IMR-90 (cell line): Measurements from ENCODE around the gene RBM23. TPM values are rescaled to one million over a fixed set of nuclear protein-coding genes. Genes with fewer than 3 reads are reported as not detected.

ENCODE experiments used
- ATAC-seq: fragments of 200-7000 bp; cut with Tn5 transposase; 2 replicates; pipeline ENCODE4 v1.9.1; 2020; ENCODE audit warnings: low read depth, mild to moderate bottlenecking, moderate library complexity
- BruUV-seq: library from RNA; stranded (reverse); fragments of 400-500 nt; replicated peaks from 2 replicates; lab custom pipeline; 2021; lab: Mats Ljungman, UMichigan
- CTCF ChIA-PET: fragments of 300-600 bp; formaldehyde crosslinking; extraction: SDS; loops from one replicate; lab custom pipeline; 2021; ENCODE audit warnings: antibody characterized with exemption; lab: Yijun Ruan, JAX
- POLR2A ChIA-PET: fragments of 300-600 bp; sonication (Branson Sonifier 250); formaldehyde crosslinking; loops from one replicate; lab custom pipeline; 2022; ENCODE audit warnings: antibody characterized with exemption; ENCODE audit not compliant: unreplicated experiment; lab: Charles Lee
- DNase-seq: peaks from one replicate; pipeline ENCODE4 v3.0.0; 2013
- H2AFZ ChIP-seq: replicated peaks from 2 replicates; pipeline ENCODE3; 2013; ENCODE audit warnings: low read length, mild to moderate bottlenecking; ENCODE audit not compliant: poor library complexity
- H2AK5ac ChIP-seq: 2 replicates; pipeline ENCODE4 v1.6.1; 2013; ENCODE audit warnings: low read depth, low read length, inconsistent platforms
- H2AK9ac ChIP-seq: replicated peaks from 2 replicates; pipeline ENCODE3; 2013; ENCODE audit warnings: mild to moderate bottlenecking, low read depth, low read length, moderate library complexity; ENCODE audit not compliant: poor library complexity
- H2BK120ac ChIP-seq: 2 replicates; pipeline ENCODE4 v1.6.1; 2013; ENCODE audit warnings: low read depth, low read length, inconsistent platforms
- H2BK15ac ChIP-seq: 3 replicates; pipeline ENCODE4 v1.6.1; 2013; ENCODE audit warnings: low read depth, low read length, inconsistent platforms
- H2BK20ac ChIP-seq: 2 replicates; pipeline ENCODE4 v1.6.1; 2013; ENCODE audit warnings: low read depth, mild to moderate bottlenecking, inconsistent platforms, low read length, moderate library complexity
- H2BK5ac ChIP-seq: 2 replicates; pipeline ENCODE4 v1.6.1; 2013; ENCODE audit warnings: mild to moderate bottlenecking, low read depth, low read length, inconsistent platforms; ENCODE audit not compliant: poor library complexity, severe bottlenecking
- H3K14ac ChIP-seq: replicated peaks from 2 replicates; pipeline ENCODE4 v1.6.1; 2013; ENCODE audit warnings: low read depth, low read length, inconsistent platforms
- H3K18ac ChIP-seq: 2 replicates; pipeline ENCODE4 v1.6.1; 2013; ENCODE audit warnings: low read depth, low read length, control low read depth
- H3K23ac ChIP-seq: 2 replicates; pipeline ENCODE4 v1.6.1; 2013; ENCODE audit warnings: low read depth, low read length, inconsistent platforms
- H3K27ac ChIP-seq: 2 replicates; pipeline ENCODE4 v1.5.1; 2013; ENCODE audit warnings: mild to moderate bottlenecking, control low read depth, low read length; ENCODE audit not compliant: insufficient read depth
- H3K27me3 ChIP-seq: 2 replicates; pipeline ENCODE4 v1.6.1; 2013; ENCODE audit warnings: low read length; ENCODE audit not compliant: control insufficient read depth, insufficient read depth
- H3K36me3 ChIP-seq: 2 replicates; pipeline ENCODE4 v1.6.1; 2013; ENCODE audit warnings: low read length, mixed read lengths; ENCODE audit not compliant: control insufficient read depth, insufficient read depth
- H3K4ac ChIP-seq: 2 replicates; pipeline ENCODE4 v1.6.1; 2013; ENCODE audit warnings: low read depth, low read length, inconsistent platforms
- H3K4me1 ChIP-seq: 2 replicates; pipeline ENCODE4 v1.6.1; 2013; ENCODE audit warnings: low read length, mixed read lengths; ENCODE audit not compliant: control insufficient read depth, insufficient read depth
- H3K4me2 ChIP-seq: 2 replicates; pipeline ENCODE4 v1.6.1; 2013; ENCODE audit warnings: low read depth, mild to moderate bottlenecking, control low read depth, low read length, moderate library complexity
- H3K4me3 ChIP-seq: 2 replicates; pipeline ENCODE4 v1.5.1; 2013; ENCODE audit warnings: low read depth, mild to moderate bottlenecking, control low read depth, low read length, moderate library complexity; ENCODE audit not compliant: insufficient read depth
- H3K56ac ChIP-seq: 2 replicates; pipeline ENCODE4 v1.6.1; 2013; ENCODE audit warnings: low read length, inconsistent platforms; ENCODE audit not compliant: insufficient read depth; ENCODE audit errors: extremely low read depth
- H3K79me1 ChIP-seq, 2 experiments: 2 replicates each; pipeline ENCODE4 v1.6.1; 2013; ENCODE audit warnings: low read length in 2 of 2, inconsistent platforms in 1 of 2, low read depth in 1 of 2
- H3K9ac ChIP-seq: 2 replicates; pipeline ENCODE4 v1.6.1; 2013; ENCODE audit warnings: low read depth, low read length, control low read depth
- H3K9me1 ChIP-seq: 2 replicates; pipeline ENCODE4 v1.6.1; 2013; ENCODE audit warnings: low read length, inconsistent platforms; ENCODE audit not compliant: insufficient read depth
- H3K9me3 ChIP-seq: 2 replicates; pipeline ENCODE4 v1.6.1; 2013; ENCODE audit warnings: low read length; ENCODE audit not compliant: control insufficient read depth, insufficient read depth
- H4K20me1 ChIP-seq: 2 replicates; pipeline ENCODE4 v1.6.1; 2013; ENCODE audit warnings: low read length, inconsistent platforms; ENCODE audit not compliant: insufficient read depth
- H4K5ac ChIP-seq: 2 replicates; pipeline ENCODE4 v1.6.1; 2013; ENCODE audit warnings: mild to moderate bottlenecking, low read depth, low read length, control low read depth
- H4K8ac ChIP-seq, 2 experiments: 2 replicates each; pipeline ENCODE4 v1.6.1; 2013; ENCODE audit warnings: low read depth in 2 of 2, low read length in 2 of 2, control low read depth in 1 of 2, inconsistent platforms in 1 of 2
- H4K91ac ChIP-seq: 2 replicates; pipeline ENCODE4 v1.6.1; 2013; ENCODE audit warnings: low read depth, low read length, inconsistent platforms; ENCODE audit not compliant: insufficient read depth
- BHLHE40 ChIP-seq: fragments of 150-350 bp; IDR thresholded peaks from 2 replicates; pipeline ENCODE4 v1.6.1; 2016; ENCODE audit warnings: mild to moderate bottlenecking, low read depth, low read length
- CEBPB ChIP-seq: IDR thresholded peaks from 2 replicates; pipeline ENCODE4 v1.6.1; 2012; ENCODE audit warnings: low read depth, low read length, improper control_type of control experiment
- CHD1 ChIP-seq: IDR thresholded peaks from 2 replicates; pipeline ENCODE4 v1.6.1; 2012; ENCODE audit warnings: low read depth, low read length, improper control_type of control experiment
- CTCF ChIP-seq: conservative IDR thresholded peaks from 2 replicates; pipeline ENCODE4 v1.5.1; 2012; ENCODE audit warnings: mild to moderate bottlenecking, low read depth, low read length, improper control_type of control experiment
- NFE2L2 ChIP-seq: fragments of 150-350 bp; IDR thresholded peaks from 2 replicates; pipeline ENCODE4 v1.6.1; 2016; ENCODE audit warnings: low read depth, mild to moderate bottlenecking, low read length
- POLR2A ChIP-seq: IDR thresholded peaks from 2 replicates; pipeline ENCODE4 v1.6.1; 2012; ENCODE audit warnings: mild to moderate bottlenecking, low read depth, low read length
- RAD21 ChIP-seq: IDR thresholded peaks from 2 replicates; pipeline ENCODE4 v1.6.1; 2012; ENCODE audit warnings: low read length, improper control_type of control experiment
- RCOR1 ChIP-seq: IDR thresholded peaks from 2 replicates; pipeline ENCODE4 v1.6.1; 2012; ENCODE audit warnings: mild to moderate bottlenecking, low read length, improper control_type of control experiment; ENCODE audit not compliant: insufficient replicate concordance
- RFX5 ChIP-seq: IDR thresholded peaks from 2 replicates; pipeline ENCODE4 v1.8.0; 2012; ENCODE audit warnings: low read depth, mild to moderate bottlenecking, low read length, moderate library complexity
- SMC3 ChIP-seq: fragments of 150-350 bp; IDR thresholded peaks from 2 replicates; pipeline ENCODE4 v1.6.1; 2016; ENCODE audit warnings: low read depth, mild to moderate bottlenecking, antibody characterized with exemption, low read length, moderate library complexity
- USF2 ChIP-seq: fragments of 150-350 bp; IDR thresholded peaks from 2 replicates; pipeline ENCODE4 v1.6.1; 2017; ENCODE audit warnings: mild to moderate bottlenecking, antibody characterized with exemption, low read length, low read depth
- WGBS, 2 experiments: methylation state at CpG; one replicate each; pipeline versions ENCODE4 v1.1.5 to v1.1.7; 2013; ENCODE audit warnings: missing lambda C conversion rate in 2 of 2; ENCODE audit not compliant: insufficient read length in 1 of 2; ENCODE audit errors: extremely low coverage in 2 of 2; 5-methylcytosine and 5-hydroxymethylcytosine counted together
- dilution Hi-C: fragments of 300-500 bp; cut with HindIII; formaldehyde crosslinking; loops from one replicate; pipeline ENCODE4 v1.14.3; 2018; ENCODE audit warnings: low sequenced_read_pairs; ENCODE audit not compliant: unreplicated experiment
- in situ Hi-C: fragments of 300-500 bp; cut with MboI; formaldehyde crosslinking; loops from 3 replicates; pipeline ENCODE4 v1.14.3; 2019; ENCODE audit warnings: low sequenced_read_pairs, inconsistent platforms, mixed read lengths
- intact Hi-C: fragments of 100-400 bp; cut with micrococcal nuclease; formaldehyde crosslinking; loops from 2 replicates; pipeline ENCODE4 v1.10.0; 2022
- polyA plus RNA-seq, 3 experiments: library from polyadenylated mRNA; depleted of rRNA; stranded (reverse); fragments of >200 nt; gene quantifications; 2 replicates each; pipeline ENCODE4 v1.2.3, GENCODE V29; 2012; ENCODE audit warnings: low replicate concordance in 1 of 3
- total RNA-seq: library from RNA; depleted of rRNA; stranded (reverse); fragments of >200 nt; gene quantifications from 2 replicates; pipeline ENCODE4 v1.2.3, GENCODE V29; 2012
- TF ChIP-seq, protein P1 (sequence below): fragments of 150-350 bp; IDR thresholded peaks from 2 replicates; pipeline ENCODE4 v1.6.1; 2016; ENCODE audit warnings: low read depth, mild to moderate bottlenecking, low read length, moderate library complexity, borderline replicate concordance

RBM23 gene
- total and polyA plus RNA-seq, 2 of the 4 experiments (the other 2 are of a cell fraction): 44.7 to 375 TPM

GRCh38 chr14:22918804-22919600 lies at the start of gene RBM23 (continued):
- TF ChIP-seq, protein P1, sequence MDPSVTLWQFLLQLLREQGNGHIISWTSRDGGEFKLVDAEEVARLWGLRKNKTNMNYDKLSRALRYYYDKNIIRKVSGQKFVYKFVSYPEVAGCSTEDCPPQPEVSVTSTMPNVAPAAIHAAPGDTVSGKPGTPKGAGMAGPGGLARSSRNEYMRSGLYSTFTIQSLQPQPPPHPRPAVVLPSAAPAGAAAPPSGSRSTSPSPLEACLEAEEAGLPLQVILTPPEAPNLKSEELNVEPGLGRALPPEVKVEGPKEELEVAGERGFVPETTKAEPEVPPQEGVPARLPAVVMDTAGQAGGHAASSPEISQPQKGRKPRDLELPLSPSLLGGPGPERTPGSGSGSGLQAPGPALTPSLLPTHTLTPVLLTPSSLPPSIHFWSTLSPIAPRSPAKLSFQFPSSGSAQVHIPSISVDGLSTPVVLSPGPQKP: no peak
- TF ChIP-seq RCOR1: no peak
- TF ChIP-seq RFX5: peak; percentile 71

GRCh38 chr14:22966783-22967269 lies 47.9 kb upstream of the RBM23 start:
- H2AFZ ChIP-seq: no peak overlapping the region
- H3K27ac ChIP-seq: no peak overlapping the region
- H3K36me3 ChIP-seq: peaks cover 8% of the 10 kb centered on the region
- no peak overlapping the region for H3K9ac ChIP-seq
- no peaks in the 10 kb centered on the region for H3K4me1 ChIP-seq
- H3K79me1 ChIP-seq: 0 out of 4 replicates have a peak, but pooled peaks cover 0 to 3% of the 10 kb centered on the region in 2 experiments
- H4K8ac ChIP-seq: peak overlapping the region in 1 of 2 experiments; percentile 30; a peak in 1 of 4 replicates
- H3K9me1 ChIP-seq: no peaks in the 10 kb centered on the region; the same call in 1 of the 2 replicates
- DNase-seq (no peak), ATAC-seq (no peak)
- H3K4me3 ChIP-seq: no peak overlapping the region
- dilution Hi-C loops: no loop called here
- no peak overlapping the region for H3K23ac ChIP-seq
- no peak overlapping the region for H2AK5ac ChIP-seq
- no TSS peak for BruUV-seq
- no peak overlapping the region for H3K56ac ChIP-seq
- no peak overlapping the region for H3K14ac ChIP-seq
- H4K20me1 ChIP-seq: no peaks in the 10 kb centered on the region
- ChIA-PET POLR2A (no interaction called here), CTCF (interaction anchor here (0.6 kb wide), 1 partner anchor 25 kb away, joined by 3 read pairs; no protein-coding TSS in a partner anchor)
- no peak overlapping the region for H4K91ac ChIP-seq
- H3K4ac ChIP-seq: no peak overlapping the region
- H3K18ac ChIP-seq: no peak overlapping the region
- no peak overlapping the region for H4K5ac ChIP-seq
- no peak overlapping the region for H2BK120ac ChIP-seq
- H2BK5ac ChIP-seq: no peak overlapping the region
- H3K27me3 ChIP-seq: no peaks in the 10 kb centered on the region
- WGBS, 2 experiments: no CpG with 5 or more reads among the region's 4 CpGs
- H2AK9ac ChIP-seq: no peak overlapping the region
- intact Hi-C loops: no loop called here
- in situ Hi-C loops: no loop called here
- H3K9me3 ChIP-seq: no peaks in the 10 kb centered on the region
- H2BK20ac ChIP-seq: no peak overlapping the region
- H2BK15ac ChIP-seq: no peak overlapping the region
- no peak overlapping the region for H3K4me2 ChIP-seq
- TF ChIP-seq BHLHE40 (no peak), CEBPB (no peak), NFE2L2 (no peak), USF2 (no peak), CTCF (no peak), RCOR1 (no peak), POLR2A (no peak), CHD1 (no peak), RAD21 (no peak), SMC3 (no peak)
